SK-N-MC (cell line): Measurements from ENCODE around the gene LRP5.

Source experiments
- EZH2 ChIP-seq: fragments of 200-600 bp; sonication (generic); IDR thresholded peaks from one replicate; pipeline ENCODE4 v1.6.1; 2017; ENCODE audit warnings: antibody characterized with exemption
- POLR2AphosphoS5 ChIP-seq: IDR thresholded peaks from 2 replicates; pipeline ENCODE4 v1.6.1; 2012; ENCODE audit warnings: mild to moderate bottlenecking, low read depth, low read length, borderline replicate concordance

DNA sequence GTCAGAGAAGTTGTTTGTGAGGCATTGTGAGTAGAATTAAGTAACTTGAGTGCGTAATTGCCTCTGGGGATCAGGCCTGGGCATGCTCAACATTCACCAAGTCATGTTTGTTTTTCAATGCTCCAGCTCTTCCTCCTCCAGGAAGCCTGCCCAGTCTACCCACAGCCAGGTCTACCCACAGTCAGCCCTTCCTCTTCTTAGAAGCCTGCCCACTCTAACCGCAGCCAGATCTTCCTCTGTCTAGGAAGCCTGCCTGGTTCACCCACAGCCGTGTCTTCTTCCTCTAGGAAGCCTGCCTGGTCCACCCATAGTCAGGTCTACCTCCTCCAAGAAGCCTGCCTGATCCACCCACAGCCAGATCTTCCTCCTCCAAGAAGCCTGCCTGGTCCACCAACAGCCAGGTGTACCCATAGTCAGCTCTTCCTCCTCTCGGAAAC is 25.0 kb downstream of the LRP5 start:
- no peak for TF ChIP-seq EZH2
- TF ChIP-seq POLR2AphosphoS5 = no peak
